ENCODE data around the gene ATP5PF.
"Not testable (repeated sequence)": the region's sequence is repeated elsewhere in the genome, so short reads cannot be mapped to it uniquely, and the experiment has no call there.

ATP5PF gene, protein sequence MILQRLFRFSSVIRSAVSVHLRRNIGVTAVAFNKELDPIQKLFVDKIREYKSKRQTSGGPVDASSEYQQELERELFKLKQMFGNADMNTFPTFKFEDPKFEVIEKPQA

GRCh38 chr21:25734904-25735645 is at the start of gene ATP5PF, which contains the start of gene GABPA:
Gene ATP5PF (minus strand): TSS chr21:25734904. CDS start chr21:25729794, 5,110 bp downstream.
Gene GABPA (plus strand): TSS chr21:25734972. CDS start chr21:25741599, 6,627 bp downstream.
- in situ Hi-C loops (cut with MboI; ENCODE audit: low sequenced_read_pairs), result no loop called here

GRCh38 chr21:25778126-25778875 is 43.6 kb upstream of the ATP5PF start:
- in situ Hi-C loops (cut with MboI; ENCODE audit: low sequenced_read_pairs), result not testable (repeated sequence)

- in situ Hi-C loops (cut with MboI; ENCODE audit: low sequenced_read_pairs), result no loop called here
These were observed 41.7 kb upstream of the ATP5PF start for GRCh38 chr21:25776440-25776839.

GRCh38 chr21:25772686-25773085 is 38.0 kb upstream of the ATP5PF start:
- in situ Hi-C loops (cut with MboI; ENCODE audit: low sequenced_read_pairs), result no loop called here

GRCh38 chr21:25767921-25768320 is 33.2 kb upstream of the ATP5PF start:
- in situ Hi-C loops (cut with MboI; ENCODE audit: low sequenced_read_pairs), result no loop called here

DNA sequence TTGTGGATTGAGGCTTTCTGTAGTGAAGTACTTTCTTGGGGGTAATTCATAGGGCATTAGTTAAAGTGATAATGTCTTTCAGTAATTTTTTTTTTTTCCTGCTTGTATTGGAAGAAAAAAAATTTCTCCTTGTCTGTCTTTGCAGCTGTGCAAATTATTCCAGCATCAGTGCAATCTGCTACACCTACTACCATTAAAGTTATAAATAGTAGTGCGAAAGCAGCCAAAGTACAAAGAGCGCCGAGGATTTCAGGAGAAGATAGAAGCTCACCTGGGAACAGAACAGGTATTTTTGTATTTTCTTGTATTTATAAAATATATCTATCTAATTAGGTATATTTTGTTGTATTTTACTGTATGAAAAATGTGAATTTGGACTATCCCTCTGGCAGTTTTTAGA is 29.4 kb upstream of the ATP5PF start:
- in situ Hi-C loops (cut with MboI; ENCODE audit: low sequenced_read_pairs), result no loop called here

DNA sequence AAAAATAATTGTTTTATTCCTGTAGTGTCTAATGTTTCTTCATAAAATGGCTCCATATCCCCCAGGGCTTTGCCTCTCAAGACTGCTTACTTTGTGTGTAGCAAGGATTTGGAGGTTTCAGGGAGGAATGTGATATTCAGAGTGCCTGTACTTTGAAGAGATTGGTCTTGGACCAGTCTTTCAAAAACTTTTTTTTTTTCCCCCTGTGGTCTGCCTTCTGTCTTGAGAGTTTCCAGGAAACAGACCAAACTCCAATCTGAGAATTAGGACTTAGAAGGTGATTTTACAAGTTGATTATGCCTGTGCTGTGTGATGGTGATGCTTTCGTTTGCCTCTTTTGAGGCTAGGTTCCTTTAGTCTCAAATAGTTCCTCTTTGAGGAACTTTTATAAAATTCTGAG is 26.0 kb upstream of the ATP5PF start:
- in situ Hi-C loops (cut with MboI; ENCODE audit: low sequenced_read_pairs), result no loop called here

GRCh38 chr21:25760061-25760460 is 25.4 kb upstream of the ATP5PF start:
- in situ Hi-C loops (cut with MboI; ENCODE audit: low sequenced_read_pairs), result no loop called here

DNA sequence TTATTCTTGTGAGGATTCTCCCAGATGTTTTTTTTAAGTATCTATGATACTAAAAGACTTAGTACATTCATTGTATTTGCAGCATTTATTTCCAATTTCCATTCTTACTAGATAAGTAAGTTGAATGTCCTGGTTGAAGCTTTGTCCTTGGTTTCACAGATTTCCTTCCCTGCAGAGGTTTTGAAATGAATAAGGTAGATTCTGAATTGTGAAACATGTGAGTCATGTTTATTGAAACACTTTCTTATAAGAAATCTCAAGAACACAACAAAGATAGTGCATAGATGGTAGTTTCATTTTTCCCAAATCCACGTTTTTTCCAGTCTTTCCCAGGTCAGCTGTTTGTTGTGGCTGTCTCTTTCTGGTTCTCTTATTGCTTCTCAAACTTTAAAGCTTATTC is 24.9 kb upstream of the ATP5PF start:
- in situ Hi-C loops (cut with MboI; ENCODE audit: low sequenced_read_pairs), result no loop called here

DNA sequence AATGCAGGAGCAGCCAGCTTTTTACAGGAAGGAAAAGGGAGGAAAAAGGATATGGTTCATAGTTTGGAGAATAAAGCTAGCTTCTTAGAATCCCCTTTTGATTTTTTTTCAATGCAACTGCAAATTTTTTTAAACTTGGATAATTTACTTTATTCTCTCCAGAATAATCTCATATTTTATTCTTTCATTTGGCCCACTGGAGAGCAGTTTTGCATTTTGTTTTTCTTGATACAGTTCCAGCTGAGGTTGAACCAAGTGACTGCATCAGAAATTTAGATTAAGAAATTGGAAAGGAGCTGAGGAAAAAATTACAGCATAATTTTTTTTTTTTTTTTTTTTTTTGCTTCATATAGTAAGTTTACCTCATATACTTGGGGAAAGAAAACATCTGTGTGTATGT is 22.8 kb upstream of the ATP5PF start:
- in situ Hi-C loops (cut with MboI; ENCODE audit: low sequenced_read_pairs), result no loop called here

- in situ Hi-C loops (cut with MboI; ENCODE audit: low sequenced_read_pairs), result no loop called here
These were observed 21.7 kb upstream of the ATP5PF start for GRCh38 chr21:25756190-25756932.

GRCh38 chr21:25752416-25752815 is 17.7 kb upstream of the ATP5PF start:
- in situ Hi-C loops (cut with MboI; ENCODE audit: low sequenced_read_pairs), result no loop called here

DNA sequence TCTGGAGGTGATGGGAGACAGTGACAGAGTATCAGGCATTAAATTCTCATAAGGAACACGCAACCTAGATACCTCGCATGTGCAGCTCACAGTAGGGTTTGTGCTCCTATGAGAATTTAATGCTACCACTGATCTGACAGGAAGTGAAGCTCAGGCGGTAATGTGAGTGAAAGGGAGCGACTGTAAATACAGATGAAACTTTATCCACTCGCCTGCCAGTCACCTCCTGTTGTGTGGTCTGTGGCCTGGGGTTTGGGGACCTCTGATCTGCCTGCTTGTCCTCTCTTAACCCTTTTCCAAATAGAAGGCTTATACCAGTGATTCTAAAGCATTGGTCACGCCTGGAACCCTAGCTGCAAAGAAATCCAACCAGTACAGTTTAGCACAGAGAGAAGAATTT is 15.4 kb upstream of the ATP5PF start:
- in situ Hi-C loops (cut with MboI; ENCODE audit: low sequenced_read_pairs), result no loop called here

DNA sequence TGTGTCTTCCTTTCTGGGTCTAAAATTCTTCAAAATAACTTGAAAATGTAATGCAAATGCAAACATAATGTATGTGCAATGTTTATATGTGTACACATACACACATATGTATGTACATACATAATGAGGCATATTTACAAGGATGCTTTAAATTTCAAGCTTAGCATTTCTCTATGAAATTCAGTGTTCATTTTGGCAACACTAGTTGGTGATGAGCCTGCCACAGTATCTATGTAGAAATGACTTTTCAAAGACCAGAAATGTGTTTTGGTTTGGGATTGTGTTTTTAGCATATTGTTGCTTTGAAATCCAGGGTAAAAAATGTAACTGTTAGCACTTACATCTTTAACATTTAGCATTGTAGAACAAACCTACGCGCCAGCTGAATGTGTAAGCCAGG is 10.2 kb upstream of the ATP5PF start:
- in situ Hi-C loops (cut with MboI; ENCODE audit: low sequenced_read_pairs), result no loop called here

- in situ Hi-C loops (cut with MboI; ENCODE audit: low sequenced_read_pairs), result no loop called here
These were observed 8.2 kb upstream of the ATP5PF start for GRCh38 chr21:25742900-25743299.

DNA sequence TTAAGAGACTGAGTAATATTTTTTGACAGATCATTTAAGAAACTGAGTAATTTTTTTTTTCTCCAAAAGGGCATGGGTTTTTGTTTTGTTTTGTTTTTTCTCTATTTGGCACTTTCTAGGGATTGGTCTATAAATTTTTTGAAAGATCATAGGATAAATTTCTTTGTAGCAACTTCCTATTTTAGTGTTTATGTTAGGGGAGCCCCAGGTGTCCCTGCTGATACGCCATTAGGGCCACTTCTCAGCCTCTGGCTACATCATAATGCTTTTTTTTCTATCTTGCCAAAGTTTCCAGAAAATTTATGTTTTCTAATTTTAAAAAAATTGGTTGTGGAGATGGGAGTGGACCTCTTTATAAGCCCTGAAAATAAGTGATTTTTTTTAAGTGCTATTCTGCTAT is 2.7 kb upstream of the ATP5PF start:
- in situ Hi-C loops (cut with MboI; ENCODE audit: low sequenced_read_pairs), result no loop called here

GRCh38 chr21:25735646-25736597 is 1.2 kb upstream of the ATP5PF start:
- in situ Hi-C loops (cut with MboI; ENCODE audit: low sequenced_read_pairs), result no loop called here

DNA sequence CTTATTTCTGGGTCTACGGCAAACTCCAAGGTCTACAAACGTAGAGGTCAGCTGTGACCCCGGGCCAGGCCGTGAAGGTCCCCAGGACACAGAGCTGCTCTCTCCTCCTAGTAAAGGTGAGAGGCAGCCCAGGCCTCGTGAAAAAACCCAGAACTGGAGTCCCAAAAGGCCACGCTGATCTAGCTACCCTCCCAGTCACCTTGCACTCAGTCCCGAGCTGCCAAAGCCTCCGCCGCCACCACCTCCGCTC is 125 bp downstream of the ATP5PF start:
- in situ Hi-C loops (cut with MboI; ENCODE audit: low sequenced_read_pairs), result no loop called here

DNA sequence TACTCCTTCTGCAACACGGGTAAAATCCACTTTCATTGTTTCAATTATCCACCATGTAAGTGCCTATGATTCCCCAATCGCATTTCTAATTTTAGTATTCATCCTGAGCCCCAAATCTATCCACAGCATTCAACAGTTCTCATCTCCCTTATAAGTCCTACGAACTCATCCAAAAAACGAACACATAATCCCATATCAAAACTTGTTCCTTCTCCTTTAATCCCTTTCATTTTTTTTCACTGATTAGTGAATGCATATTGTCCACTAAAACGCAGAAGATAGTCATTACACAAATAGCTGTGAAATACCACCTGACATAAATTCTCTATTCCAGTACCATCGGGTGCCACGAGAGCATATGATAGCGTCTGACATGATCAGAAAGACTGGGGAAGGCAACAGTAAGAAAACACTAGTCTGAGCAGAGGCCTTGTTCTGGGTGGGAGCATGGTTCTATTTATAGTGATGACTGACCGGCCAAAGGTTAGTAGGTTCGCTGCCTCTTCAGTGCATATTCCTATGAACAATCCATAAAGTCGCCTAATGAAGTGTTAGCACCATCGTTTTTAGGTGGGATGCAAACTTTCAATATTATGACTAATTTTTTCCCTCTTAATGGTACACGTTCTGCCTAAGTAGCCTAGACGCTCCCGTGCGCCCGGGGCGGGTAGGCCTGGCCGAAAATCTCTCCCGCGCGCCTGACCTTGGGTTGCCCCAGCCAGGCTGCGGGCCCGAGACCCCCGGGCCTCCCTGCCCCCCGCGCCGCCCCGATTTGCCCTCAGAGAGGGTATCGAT is 648 bp downstream of the ATP5PF start:
- in situ Hi-C loops (cut with MboI; ENCODE audit: low sequenced_read_pairs), result no loop called here
